Upper lobe of left lung (tissue), 6 donors: ENCODE data around the gene KREMEN2. TPM values are rescaled to one million over a fixed set of nuclear protein-coding genes. Genes with fewer than 3 reads are reported as not detected.
"Not testable (repeated sequence)": the region's sequence is repeated elsewhere in the genome, so short reads cannot be mapped to it uniquely, and the experiment has no call there.

Experiments used
- ATAC-seq, 2 donors: fragments of 200-7000 bp; cut with Tn5 transposase; one replicate each; pipeline ENCODE4 v1.9.1; 2022; ENCODE audit warnings: mild to moderate bottlenecking in 2 of 2, moderate library complexity in 2 of 2; ENCODE audit not compliant: low FRiP score in 2 of 2
- DNase-seq, 2 donors: peaks; one replicate each; pipeline ENCODE4 v3.0.0-alpha.2; 2019 to 2020
- H3K27ac ChIP-seq, 4 donors: fragments of 200-600 bp; sonication (generic); one replicate each; pipeline ENCODE4 v1.5.1; 2016 to 2019
- H3K27me3 ChIP-seq, 4 donors: fragments of 200-600 bp; sonication (generic); one replicate each; pipeline ENCODE4 v1.5.1; 2017 to 2019
- H3K36me3 ChIP-seq, 4 donors: fragments of 200-600 bp; sonication (generic); one replicate each; pipeline ENCODE4 v1.5.1; 2016 to 2019
- H3K4me1 ChIP-seq, 4 donors: fragments of 200-600 bp; sonication (generic); one replicate each; pipeline ENCODE4 v1.5.1; 2018 to 2019
- H3K4me3 ChIP-seq, 4 donors: fragments of 200-600 bp; sonication (generic); one replicate each; pipeline ENCODE4 v1.5.1; 2017 to 2019; ENCODE audit warnings: mild to moderate bottlenecking in 2 of 4, moderate library complexity in 1 of 4
- H3K9me3 ChIP-seq, 4 donors: fragments of 200-600 bp; sonication (generic); one replicate each; pipeline ENCODE4 v1.5.1; 2018 to 2019
- CTCF ChIP-seq, 6 experiments: fragments of 450-650 bp in 4 of 6; fragments of 200-600 bp in 2 of 6; sonication (generic) in 2 of 6; IDR thresholded peaks; one replicate each; pipeline ENCODE4 v1.5.1; 2016 to 2019; ENCODE audit warnings: antibody characterized with exemption in 6 of 6
- EP300 ChIP-seq, 4 donors: sonication (generic); formaldehyde crosslinking; IDR thresholded peaks; one replicate each; pipeline ENCODE4 v1.5.1; 2017; ENCODE audit warnings: antibody characterized with exemption in 4 of 4, control low read depth in 2 of 4
- POLR2A ChIP-seq, 4 donors: fragments of 450-650 bp; IDR thresholded peaks; one replicate each; pipeline ENCODE4 v1.5.1; 2016 to 2017; ENCODE audit warnings: antibody characterized with exemption in 4 of 4, mild to moderate bottlenecking in 2 of 4
- POLR2AphosphoS5 ChIP-seq, 2 donors: sonication (generic); formaldehyde crosslinking; IDR thresholded peaks; one replicate each; pipeline ENCODE4 v1.5.1; 2017; ENCODE audit warnings: antibody characterized with exemption in 2 of 2
- WGBS, 2 donors: methylation state at CpG; one replicate each; pipeline ENCODE4 v1.1.5; 2017 to 2018; 5-methylcytosine and 5-hydroxymethylcytosine counted together
- total RNA-seq, 6 donors: library from RNA; depleted of rRNA in 4 of 6; stranded (reverse); fragments of >200 nt in 4 of 6; gene quantifications; one replicate each; pipeline versions ENCODE4 v1.1.0 to v1.2.1, GENCODE V29; 2016 to 2021
- donor health status: DM: no; HTN: no; CAD: no; lungs with moderate emphysema.
- donor health status: DM: no; HTN: yes; CAD: no; lungs with severe emphysema.

KREMEN2 gene
- total RNA-seq, 6 donors from 2014 or later: not detected

- TF ChIP-seq POLR2A (IDR thresholded peaks at IDR 0.05) (no peak), EP300 (IDR thresholded peaks at IDR 0.05) (no peak), CTCF (IDR thresholded peaks at IDR 0.05) (no peak), POLR2AphosphoS5 (IDR thresholded peaks at IDR 0.05) (no peak)
- Histone ChIP-seq H3K36me3 (peaks cover 6 to 14% (median 13%) of the 10 kb centered on the region in 4 donors), H3K27me3 (no peaks in the 10 kb centered on the region), H3K4me3 (no peak overlapping the region), H3K27ac (no peak overlapping the region), H3K4me1 (peaks cover 0 to 8% (median 3%) of the 10 kb centered on the region in 4 donors), H3K9me3 (no peaks in the 10 kb centered on the region)
- ATAC-seq: no peak
- DNase-seq: peak in 1 of 2 donors; percentile 69
- 73 to 83% methylated on average over 26 to 40 of the region's 42 CpGs for WGBS, 2 donors
These were observed 38.9 kb upstream of the KREMEN2 start for GRCh38 chr16:2924901-2925755.

- Histone ChIP-seq H3K4me1 (peaks cover 0 to 8% (median 3%) of the 10 kb centered on the region in 4 donors), H3K36me3 (peaks cover 8 to 24% (median 18%) of the 10 kb centered on the region in 4 donors), H3K27ac (no peak overlapping the region), H3K4me3 (no peak overlapping the region), H3K27me3 (no peaks in the 10 kb centered on the region), H3K9me3 (no peaks in the 10 kb centered on the region)
- 71 to 76% methylated on average over 9 of the region's 9 CpGs for WGBS, 2 donors
- TF ChIP-seq EP300 (IDR thresholded peaks at IDR 0.05) (no peak), POLR2A (IDR thresholded peaks at IDR 0.05) (no peak), CTCF (IDR thresholded peaks at IDR 0.05) (no peak), POLR2AphosphoS5 (IDR thresholded peaks at IDR 0.05) (no peak)
- ATAC-seq (no peak), DNase-seq (no peak)
These were observed 38.0 kb upstream of the KREMEN2 start for GRCh38 chr16:2925951-2926649.

- Histone ChIP-seq H3K36me3 (peaks cover 8 to 28% (median 16%) of the 10 kb centered on the region in 4 donors), H3K27ac (no peak overlapping the region), H3K4me1 (peaks cover 0 to 8% (median 3%) of the 10 kb centered on the region in 4 donors), H3K9me3 (no peaks in the 10 kb centered on the region), H3K4me3 (peak overlapping the region in 1 of 4 donors; percentile 23), H3K27me3 (no peaks in the 10 kb centered on the region)
- TF ChIP-seq CTCF (IDR thresholded peaks at IDR 0.05) (no peak), POLR2AphosphoS5 (IDR thresholded peaks at IDR 0.05) (no peak), POLR2A (IDR thresholded peaks at IDR 0.05) (no peak), EP300 (IDR thresholded peaks at IDR 0.05) (no peak)
- ATAC-seq: no peak
- DNase-seq: no peak
- 70 to 86% methylated on average over 5 of the region's 5 CpGs for WGBS, 2 donors
These were observed 37.5 kb upstream of the KREMEN2 start for GRCh38 chr16:2926650-2926999.

- peak; percentile 93 to 97 for ATAC-seq
These were observed 36.9 kb upstream of the KREMEN2 start for GRCh38 chr16:2927010-2927646.

GRCh38 chr16:2928151-2928550, 35.9 kb upstream of the KREMEN2 start:
- not testable (repeated sequence) for ATAC-seq, H3K4me3 ChIP-seq, H3K4me1 ChIP-seq, H3K9me3 ChIP-seq, H3K27ac ChIP-seq, DNase-seq, H3K27me3 ChIP-seq
- 84 to 100% methylated on average over 4 of the region's 4 CpGs for WGBS, 2 donors
- peaks cover 8 to 30% (median 20%) of the 10 kb centered on the region in 4 donors for H3K36me3 ChIP-seq

More at GRCh38 chr16:2927010-2927646, 36.9 kb upstream of the KREMEN2 start:
- H3K27me3 ChIP-seq: no peaks in the 10 kb centered on the region
- DNase-seq: peak; percentile 87 to 92
- H3K4me3 ChIP-seq: peak overlapping the region in 1 of 4 donors; percentile 23
- H3K27ac ChIP-seq: no peak overlapping the region
- H3K36me3 ChIP-seq: peaks cover 8 to 28% (median 16%) of the 10 kb centered on the region in 4 donors
- H3K9me3 ChIP-seq: no peaks in the 10 kb centered on the region
- H3K4me1 ChIP-seq: peaks cover 0 to 8% (median 3%) of the 10 kb centered on the region in 4 donors
- 8 to 9% methylated on average over 19 of the region's 19 CpGs for WGBS, 2 donors
- TF ChIP-seq EP300 (IDR thresholded peaks at IDR 0.05) (no peak), CTCF (IDR thresholded peaks at IDR 0.05) (peak; percentile 92 to 97 (median 96))
